Urinary bladder (tissue), 4 donors: Measurements from ENCODE around the gene MPPED2. TPM values are rescaled to one million over a fixed set of nuclear protein-coding genes. Genes with fewer than 3 reads are reported as not detected.

ENCODE experiments used
- DNase-seq: peaks from one replicate; pipeline ENCODE4 v3.0.0-alpha.2; 2015; ENCODE audit errors: extremely low spot score
- H3K27ac ChIP-seq: one replicate; pipeline ENCODE4 v1.5.1; 2013; ENCODE audit warnings: low read depth, mild to moderate bottlenecking, moderate library complexity
- H3K36me3 ChIP-seq: one replicate; pipeline ENCODE4 v1.6.1; 2013; ENCODE audit warnings: mild to moderate bottlenecking, moderate library complexity; ENCODE audit not compliant: insufficient read depth
- H3K4me1 ChIP-seq: one replicate; pipeline ENCODE4 v1.6.1; 2013; ENCODE audit warnings: mild to moderate bottlenecking, moderate library complexity; ENCODE audit not compliant: insufficient read depth
- H3K4me3 ChIP-seq: one replicate; pipeline ENCODE4 v1.5.1; 2013; ENCODE audit warnings: low read depth, low read length
- WGBS: extraction: QIAGEN DNeasy Blood & Tissue Kit; methylation state at CpG from one replicate; pipeline ENCODE4 v1.1.7; 2013; 5-methylcytosine and 5-hydroxymethylcytosine counted together
- polyA plus RNA-seq: library from polyadenylated mRNA; stranded (reverse); fragments of 200-250 nt; gene quantifications from one replicate; pipeline ENCODE4 v1.2.3, GENCODE V29; 2013
- total RNA-seq: library from RNA; depleted of rRNA; stranded (reverse); fragments of >200 nt; gene quantifications from one replicate; pipeline ENCODE4 v1.2.3, GENCODE V29; 2014
- donor health status: healthy with polysubstance abuse.
- donor health status: healthy.

The MPPED2 gene, protein sequence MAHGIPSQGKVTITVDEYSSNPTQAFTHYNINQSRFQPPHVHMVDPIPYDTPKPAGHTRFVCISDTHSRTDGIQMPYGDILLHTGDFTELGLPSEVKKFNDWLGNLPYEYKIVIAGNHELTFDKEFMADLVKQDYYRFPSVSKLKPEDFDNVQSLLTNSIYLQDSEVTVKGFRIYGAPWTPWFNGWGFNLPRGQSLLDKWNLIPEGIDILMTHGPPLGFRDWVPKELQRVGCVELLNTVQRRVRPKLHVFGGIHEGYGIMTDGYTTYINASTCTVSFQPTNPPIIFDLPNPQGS
- total RNA-seq (25.7 TPM), polyA plus RNA-seq (3.0 TPM)

- peak within 1 kb of the TSS; percentile 32 for H3K27ac ChIP-seq
- no peak for DNase-seq
- no peaks in the 10 kb centered on the region for H3K4me1 ChIP-seq
- H3K4me3 ChIP-seq: peak within 1 kb of the TSS; percentile 81
- WGBS: 8% methylated on average over 49 of the region's 49 CpGs
- no peaks in the 10 kb centered on the region for H3K36me3 ChIP-seq
Observed at GRCh38 chr11:30586251-30587144, at the start of gene MPPED2. MPPED2 (minus strand) TSS chr11:30586353; CDS start chr11:30580373, 5,980 bp downstream.

- WGBS: 27% methylated on average over 13 of the region's 13 CpGs
- DNase-seq: peak; percentile 64
- no peak overlapping the region for H3K4me3 ChIP-seq
Observed at GRCh38 chr11:30635401-30635989, 49.3 kb upstream of the MPPED2 start.

DNA sequence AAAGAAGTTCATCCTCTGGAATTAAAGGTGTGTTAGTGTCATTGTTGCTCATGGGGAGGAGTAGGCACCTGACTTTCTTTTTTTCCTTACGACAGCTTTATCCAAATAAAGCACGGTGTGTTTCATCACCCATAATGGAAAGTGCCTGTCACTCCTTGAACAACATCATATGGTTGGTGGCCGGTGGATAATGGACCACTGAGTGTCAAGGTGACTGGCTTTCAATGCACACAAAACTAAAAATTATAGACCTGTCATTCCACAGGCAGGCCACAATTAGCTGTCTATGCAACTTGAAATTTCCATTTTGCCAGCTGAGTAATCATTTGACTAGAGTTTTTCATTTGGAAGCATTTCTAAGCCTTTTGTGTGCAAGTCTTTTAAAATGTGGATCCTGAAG is 45.0 kb upstream of the MPPED2 start:
- WGBS: 66% methylated on average over 3 of the region's 3 CpGs
- no peak for DNase-seq

More at GRCh38 chr11:30635401-30635989, 49.3 kb upstream of the MPPED2 start:
- no peaks in the 10 kb centered on the region for H3K4me1 ChIP-seq
- H3K27ac ChIP-seq: no peak overlapping the region
- H3K36me3 ChIP-seq: no peaks in the 10 kb centered on the region

DNA sequence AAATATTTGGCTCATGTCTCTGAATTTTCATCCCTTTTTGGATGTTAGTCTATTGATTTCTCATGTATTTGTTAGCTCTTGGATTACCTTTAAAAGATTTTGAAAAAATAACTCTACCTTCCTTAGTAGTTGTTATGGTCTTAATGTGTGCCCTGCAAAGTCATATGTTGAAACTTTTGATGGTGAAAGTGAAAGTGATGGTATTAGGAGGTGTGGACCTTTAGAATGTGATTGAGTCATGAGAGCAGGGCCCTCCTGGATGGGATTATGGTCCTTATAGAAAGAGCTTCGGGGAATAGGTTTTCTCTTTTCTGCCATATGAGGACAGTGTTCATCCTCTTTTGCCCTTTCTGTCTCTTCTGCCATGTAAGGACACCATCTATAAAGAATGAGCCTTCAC is 33.6 kb upstream of the MPPED2 start:
- Histone ChIP-seq H3K4me1 (no peaks in the 10 kb centered on the region), H3K36me3 (no peaks in the 10 kb centered on the region), H3K4me3 (no peak overlapping the region), H3K27ac (no peak overlapping the region)
- no peak for DNase-seq
- WGBS: 86% methylated on average over 1 of the region's 1 CpG

More for the DNA sequence above, 45.0 kb upstream of the MPPED2 start:
- Histone ChIP-seq H3K4me1 (no peaks in the 10 kb centered on the region), H3K36me3 (no peaks in the 10 kb centered on the region), H3K4me3 (no peak overlapping the region), H3K27ac (no peak overlapping the region)

- Histone ChIP-seq H3K4me1 (no peaks in the 10 kb centered on the region), H3K27ac (no peak overlapping the region), H3K4me3 (no peak overlapping the region), H3K36me3 (no peaks in the 10 kb centered on the region)
- DNase-seq: no peak
Observed at GRCh38 chr11:30617762-30618161, 31.6 kb upstream of the MPPED2 start.

DNA sequence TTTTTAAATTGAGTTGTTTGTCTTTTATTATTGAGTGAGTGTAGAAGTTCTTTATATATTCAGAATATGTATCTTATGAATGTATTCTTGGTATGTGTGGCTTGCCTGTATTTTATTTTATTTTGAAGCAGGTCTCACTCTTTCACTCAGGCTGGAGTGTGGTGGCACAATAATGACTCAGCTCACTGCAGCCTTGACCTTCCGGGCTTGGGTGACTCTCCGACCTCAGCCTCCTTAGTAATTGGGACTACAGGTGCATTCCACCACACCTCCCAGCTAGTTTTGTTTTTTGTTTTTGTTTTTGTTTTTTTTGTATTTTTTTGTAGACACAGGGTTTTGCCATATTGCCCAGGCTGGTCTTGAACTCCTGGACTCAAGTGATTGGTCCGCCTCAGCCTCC is 24.5 kb upstream of the MPPED2 start:
- DNase-seq: no peak
- WGBS: 93% methylated on average over 3 of the region's 3 CpGs
- Histone ChIP-seq H3K4me1 (no peaks in the 10 kb centered on the region), H3K36me3 (no peaks in the 10 kb centered on the region), H3K4me3 (no peak overlapping the region), H3K27ac (no peak overlapping the region)

- H3K36me3 ChIP-seq: no peaks in the 10 kb centered on the region
- no peak overlapping the region for H3K27ac ChIP-seq
- no peak for DNase-seq
- H3K4me3 ChIP-seq: no peak overlapping the region
- H3K4me1 ChIP-seq: no peaks in the 10 kb centered on the region
Observed at GRCh38 chr11:30608534-30608933, 22.4 kb upstream of the MPPED2 start.

DNA sequence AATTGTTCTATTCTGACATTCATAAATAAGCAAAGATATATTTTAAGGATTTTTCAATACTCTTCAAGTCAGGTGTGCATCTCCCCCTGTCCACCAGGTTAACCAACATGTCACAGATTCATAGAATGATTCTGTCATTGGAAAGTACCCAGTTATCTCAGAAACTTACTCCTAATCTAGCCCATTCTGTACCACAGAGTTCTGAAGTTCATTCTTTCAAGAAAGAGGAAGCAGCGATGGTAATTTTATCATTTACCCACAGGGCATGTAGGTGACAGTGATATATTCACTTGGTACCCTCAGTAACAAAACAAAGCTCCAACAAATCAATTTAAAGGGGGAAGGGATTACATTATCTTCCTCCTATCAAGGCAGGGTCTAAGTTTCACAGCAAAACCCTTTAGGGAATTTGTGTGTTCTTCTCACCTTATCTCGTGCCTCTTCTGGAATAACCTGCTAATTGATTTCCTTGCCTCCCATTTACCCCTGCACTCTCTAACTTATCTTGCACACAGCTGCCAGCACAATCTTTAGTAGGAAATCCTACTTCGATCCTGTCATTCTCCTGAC is 19.0 kb upstream of the MPPED2 start:
- WGBS: 30% methylated on average over 3 of the region's 3 CpGs
- Histone ChIP-seq H3K36me3 (no peaks in the 10 kb centered on the region), H3K27ac (no peak overlapping the region), H3K4me3 (no peak overlapping the region), H3K4me1 (no peaks in the 10 kb centered on the region)
- no peak for DNase-seq

- Histone ChIP-seq H3K27ac (no peak overlapping the region), H3K4me3 (no peak overlapping the region), H3K36me3 (no peaks in the 10 kb centered on the region), H3K4me1 (no peaks in the 10 kb centered on the region)
- no peak for DNase-seq
- WGBS: 68% methylated on average over 2 of the region's 2 CpGs
Observed at GRCh38 chr11:30603357-30603756, 17.2 kb upstream of the MPPED2 start.

- whole genome bisulfite sequencing: 46% methylated on average over 2 of the region's 2 CpGs
- no peaks in the 10 kb centered on the region for H3K4me1 ChIP-seq
- H3K36me3 ChIP-seq: no peaks in the 10 kb centered on the region
- no peak overlapping the region for H3K27ac ChIP-seq
- DNase-seq: no peak
- H3K4me3 ChIP-seq: no peak overlapping the region
Observed at GRCh38 chr11:30596832-30597231, 10.7 kb upstream of the MPPED2 start.

DNA sequence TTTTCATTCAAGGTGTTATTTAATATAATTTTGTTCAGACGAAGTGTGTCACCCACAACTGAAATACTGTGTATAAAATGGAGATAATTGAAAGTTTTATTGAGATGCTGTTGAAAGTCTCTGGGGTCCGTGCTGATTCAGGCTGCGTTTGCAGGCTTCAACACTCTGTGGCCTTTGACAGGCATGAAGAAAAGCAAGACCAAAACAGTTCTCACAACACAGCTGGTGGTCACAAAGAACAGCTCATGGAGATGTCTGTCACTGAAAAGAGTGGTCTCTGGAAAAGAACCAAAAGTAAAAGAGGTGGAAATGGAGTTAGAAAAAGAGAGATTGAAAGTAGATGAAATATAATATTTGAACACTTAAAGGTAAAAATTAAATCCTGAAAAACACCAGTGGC is 9.8 kb upstream of the MPPED2 start:
- WGBS: 54% methylated on average over 3 of the region's 3 CpGs
- no peak overlapping the region for H3K4me3 ChIP-seq
- no peak for DNase-seq
- H3K36me3 ChIP-seq: no peaks in the 10 kb centered on the region
- no peaks in the 10 kb centered on the region for H3K4me1 ChIP-seq
- H3K27ac ChIP-seq: no peak overlapping the region

- no peaks in the 10 kb centered on the region for H3K36me3 ChIP-seq
- 40% methylated on average over 8 of the region's 8 CpGs for WGBS
- no peak overlapping the region for H3K4me3 ChIP-seq
- H3K4me1 ChIP-seq: no peaks in the 10 kb centered on the region
- no peak for DNase-seq
- H3K27ac ChIP-seq: no peak overlapping the region
Observed at GRCh38 chr11:30594646-30595411, 8.7 kb upstream of the MPPED2 start.

GRCh38 chr11:30587269-30587812 is 1.2 kb upstream of the MPPED2 start:
- H3K4me1 ChIP-seq: no peaks in the 10 kb centered on the region
- H3K36me3 ChIP-seq: no peaks in the 10 kb centered on the region
- no peak overlapping the region for H3K27ac ChIP-seq
- no peak for DNase-seq
- 59% methylated on average over 1 of the region's 1 CpG for WGBS
- H3K4me3 ChIP-seq: no peak overlapping the region
